AG09309 (cell line): ENCODE data around the gene REN.

Source experiments
- DNase-seq: peaks from one replicate; pipeline ENCODE4 v3.0.0-alpha.2; 2010; ENCODE audit warnings: low read depth
- H3K4me3 ChIP-seq: 2 replicates; pipeline ENCODE4 v1.5.1; 2011; ENCODE audit warnings: mild to moderate bottlenecking, low read depth, low read length, moderate library complexity; ENCODE audit not compliant: control insufficient read depth
- CTCF ChIP-seq: IDR thresholded peaks from 2 replicates; pipeline ENCODE4 v1.5.1; 2011; ENCODE audit warnings: mild to moderate bottlenecking, low read depth, low read length, inconsistent platforms; ENCODE audit not compliant: insufficient read depth, control insufficient read depth; ENCODE audit errors: missing control alignments

The REN gene

GRCh38 chr1:204180133-204180532 lies 14.0 kb upstream of the REN start:
- TF ChIP-seq CTCF: no peak
- DNase-seq: no peak
- no peak overlapping the region for H3K4me3 ChIP-seq

GRCh38 chr1:204178487-204179281 lies 12.5 kb upstream of the REN start:
- H3K4me3 ChIP-seq: no peak overlapping the region
- no peak for DNase-seq
- no peak for TF ChIP-seq CTCF

- DNase-seq: no peak
- no peak overlapping the region for H3K4me3 ChIP-seq
- no peak for TF ChIP-seq CTCF
Observed at GRCh38 chr1:204177133-204177532, 11.0 kb upstream of the REN start.

- no peak for DNase-seq
- no peak overlapping the region for H3K4me3 ChIP-seq
- no peak for TF ChIP-seq CTCF
Observed at GRCh38 chr1:204176049-204176448, 9.9 kb upstream of the REN start.

- no peak for TF ChIP-seq CTCF
- H3K4me3 ChIP-seq: no peak overlapping the region
- DNase-seq: no peak
Observed at GRCh38 chr1:204174958-204175357, 8.8 kb upstream of the REN start.

GRCh38 chr1:204172404-204173029 lies 6.4 kb upstream of the REN start:
- TF ChIP-seq CTCF: no peak
- no peak for DNase-seq

More at GRCh38 chr1:204172404-204173029, 6.4 kb upstream of the REN start:
- H3K4me3 ChIP-seq: no peak overlapping the region
